PFSK-1 (cell line): Measurements from ENCODE around the gene KCNB1.

Experiments used
- POLR2AphosphoS5 ChIP-seq: IDR thresholded peaks from 2 replicates; pipeline ENCODE4 v1.6.1; 2012; ENCODE audit warnings: low read depth, mild to moderate bottlenecking, control low read depth, low read length, moderate library complexity
- SIN3A ChIP-seq: IDR thresholded peaks from 2 replicates; pipeline ENCODE4 v1.6.1; 2012; ENCODE audit warnings: mild to moderate bottlenecking, low read length, moderate library complexity, borderline replicate concordance; ENCODE audit not compliant: insufficient read depth
- TAF1 ChIP-seq: IDR thresholded peaks from 2 replicates; pipeline ENCODE4 v1.6.1; 2012; ENCODE audit warnings: low read length, control low read depth, borderline replicate concordance; ENCODE audit not compliant: insufficient read depth
- TF ChIP-seq, protein P1 (sequence below), 2 experiments: IDR thresholded peaks; 2 replicates each; pipeline versions ENCODE4 v1.6.1 to v1.8.0; 2011 to 2012; ENCODE audit warnings: low read depth in 2 of 2, low read length in 2 of 2, control low read depth in 1 of 2, inconsistent platforms in 1 of 2, mild to moderate bottlenecking in 1 of 2, moderate library complexity in 1 of 2; ENCODE audit not compliant: insufficient read depth in 1 of 2

DNA sequence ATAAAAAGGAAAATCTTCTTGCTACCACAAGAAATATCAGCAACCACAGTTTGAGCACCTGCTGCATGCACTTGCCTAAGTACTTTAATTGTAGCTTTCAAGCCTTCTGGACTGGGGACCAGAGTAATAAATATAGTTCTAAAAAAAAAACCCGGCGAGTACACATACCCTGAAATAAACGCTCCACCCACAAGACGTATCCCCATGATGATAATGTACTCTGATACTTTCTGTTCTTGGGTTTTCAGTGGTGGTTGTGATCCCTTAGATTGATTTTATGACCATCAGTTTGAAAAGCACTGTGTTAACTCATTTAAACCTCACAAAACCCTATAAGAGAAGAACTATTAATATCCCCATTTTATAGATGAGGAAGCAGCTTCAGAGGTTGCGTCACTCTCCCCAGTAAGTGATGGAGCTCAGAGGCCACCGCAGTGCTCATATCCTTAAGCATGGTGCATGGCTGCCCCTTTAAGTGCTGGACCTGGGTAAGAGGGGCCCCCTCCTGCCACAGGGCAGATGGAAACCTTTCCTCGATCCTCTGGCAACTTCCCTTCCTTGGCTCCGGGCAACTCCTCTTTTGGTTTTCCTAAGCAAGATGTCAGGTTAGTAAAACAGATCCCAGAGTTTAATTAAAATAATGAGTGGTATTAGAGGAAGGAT lies 67.3 kb downstream of the KCNB1 start:
- TF ChIP-seq, protein P1, sequence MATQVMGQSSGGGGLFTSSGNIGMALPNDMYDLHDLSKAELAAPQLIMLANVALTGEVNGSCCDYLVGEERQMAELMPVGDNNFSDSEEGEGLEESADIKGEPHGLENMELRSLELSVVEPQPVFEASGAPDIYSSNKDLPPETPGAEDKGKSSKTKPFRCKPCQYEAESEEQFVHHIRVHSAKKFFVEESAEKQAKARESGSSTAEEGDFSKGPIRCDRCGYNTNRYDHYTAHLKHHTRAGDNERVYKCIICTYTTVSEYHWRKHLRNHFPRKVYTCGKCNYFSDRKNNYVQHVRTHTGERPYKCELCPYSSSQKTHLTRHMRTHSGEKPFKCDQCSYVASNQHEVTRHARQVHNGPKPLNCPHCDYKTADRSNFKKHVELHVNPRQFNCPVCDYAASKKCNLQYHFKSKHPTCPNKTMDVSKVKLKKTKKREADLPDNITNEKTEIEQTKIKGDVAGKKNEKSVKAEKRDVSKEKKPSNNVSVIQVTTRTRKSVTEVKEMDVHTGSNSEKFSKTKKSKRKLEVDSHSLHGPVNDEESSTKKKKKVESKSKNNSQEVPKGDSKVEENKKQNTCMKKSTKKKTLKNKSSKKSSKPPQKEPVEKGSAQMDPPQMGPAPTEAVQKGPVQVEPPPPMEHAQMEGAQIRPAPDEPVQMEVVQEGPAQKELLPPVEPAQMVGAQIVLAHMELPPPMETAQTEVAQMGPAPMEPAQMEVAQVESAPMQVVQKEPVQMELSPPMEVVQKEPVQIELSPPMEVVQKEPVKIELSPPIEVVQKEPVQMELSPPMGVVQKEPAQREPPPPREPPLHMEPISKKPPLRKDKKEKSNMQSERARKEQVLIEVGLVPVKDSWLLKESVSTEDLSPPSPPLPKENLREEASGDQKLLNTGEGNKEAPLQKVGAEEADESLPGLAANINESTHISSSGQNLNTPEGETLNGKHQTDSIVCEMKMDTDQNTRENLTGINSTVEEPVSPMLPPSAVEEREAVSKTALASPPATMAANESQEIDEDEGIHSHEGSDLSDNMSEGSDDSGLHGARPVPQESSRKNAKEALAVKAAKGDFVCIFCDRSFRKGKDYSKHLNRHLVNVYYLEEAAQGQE (IDR thresholded peaks at IDR 0.05; ENCODE audit: insufficient read depth in 1 of 2, low read depth in 2 of 2, low read length in 2 of 2), result no peak
- TF ChIP-seq POLR2AphosphoS5 (no peak), TAF1 (no peak), SIN3A (no peak)
